Measurements from ENCODE around the gene BHLHA15.

DNA sequence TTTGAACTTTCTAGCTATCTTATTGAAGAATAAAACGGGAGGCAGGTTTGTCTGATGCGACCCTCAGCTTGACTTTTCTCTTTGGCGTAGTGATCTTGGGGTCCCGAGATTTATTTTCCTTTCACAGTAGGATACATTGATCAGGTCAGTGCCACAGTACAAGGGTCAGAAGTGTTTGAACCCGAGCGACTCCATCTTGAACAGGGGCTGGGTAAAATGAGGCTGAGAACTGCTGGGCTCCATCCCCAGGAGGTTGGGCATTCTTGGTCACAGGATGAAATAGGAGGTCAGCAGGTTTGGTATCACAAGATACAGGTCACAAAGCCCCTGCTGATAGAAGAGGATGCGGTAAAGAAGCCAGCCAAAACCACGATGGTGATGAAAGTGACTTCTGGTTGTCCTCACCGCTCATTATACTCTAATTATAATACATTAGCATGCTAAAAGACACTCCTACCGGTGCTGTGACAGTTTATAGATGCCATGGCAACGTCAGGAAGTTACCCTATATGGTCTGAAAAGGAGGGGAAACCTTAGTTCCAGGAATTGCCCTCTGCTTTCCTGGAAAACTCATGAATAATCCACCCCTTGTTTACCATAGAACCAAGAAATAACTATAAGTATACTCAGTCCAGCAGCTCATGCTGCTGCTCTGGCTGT, 43.8 kb downstream of the BHLHA15 start:
- TF ChIP-seq, protein P1, sequence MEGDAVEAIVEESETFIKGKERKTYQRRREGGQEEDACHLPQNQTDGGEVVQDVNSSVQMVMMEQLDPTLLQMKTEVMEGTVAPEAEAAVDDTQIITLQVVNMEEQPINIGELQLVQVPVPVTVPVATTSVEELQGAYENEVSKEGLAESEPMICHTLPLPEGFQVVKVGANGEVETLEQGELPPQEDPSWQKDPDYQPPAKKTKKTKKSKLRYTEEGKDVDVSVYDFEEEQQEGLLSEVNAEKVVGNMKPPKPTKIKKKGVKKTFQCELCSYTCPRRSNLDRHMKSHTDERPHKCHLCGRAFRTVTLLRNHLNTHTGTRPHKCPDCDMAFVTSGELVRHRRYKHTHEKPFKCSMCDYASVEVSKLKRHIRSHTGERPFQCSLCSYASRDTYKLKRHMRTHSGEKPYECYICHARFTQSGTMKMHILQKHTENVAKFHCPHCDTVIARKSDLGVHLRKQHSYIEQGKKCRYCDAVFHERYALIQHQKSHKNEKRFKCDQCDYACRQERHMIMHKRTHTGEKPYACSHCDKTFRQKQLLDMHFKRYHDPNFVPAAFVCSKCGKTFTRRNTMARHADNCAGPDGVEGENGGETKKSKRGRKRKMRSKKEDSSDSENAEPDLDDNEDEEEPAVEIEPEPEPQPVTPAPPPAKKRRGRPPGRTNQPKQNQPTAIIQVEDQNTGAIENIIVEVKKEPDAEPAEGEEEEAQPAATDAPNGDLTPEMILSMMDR (IDR thresholded peaks at IDR 0.05), result no peak
- TF ChIP-seq, protein P2, sequence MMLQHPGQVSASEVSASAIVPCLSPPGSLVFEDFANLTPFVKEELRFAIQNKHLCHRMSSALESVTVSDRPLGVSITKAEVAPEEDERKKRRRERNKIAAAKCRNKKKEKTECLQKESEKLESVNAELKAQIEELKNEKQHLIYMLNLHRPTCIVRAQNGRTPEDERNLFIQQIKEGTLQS (CRISPR knock-in tag; conservative IDR thresholded peaks at IDR 0.05), result no peak
- TF ChIP-seq, protein P3, sequence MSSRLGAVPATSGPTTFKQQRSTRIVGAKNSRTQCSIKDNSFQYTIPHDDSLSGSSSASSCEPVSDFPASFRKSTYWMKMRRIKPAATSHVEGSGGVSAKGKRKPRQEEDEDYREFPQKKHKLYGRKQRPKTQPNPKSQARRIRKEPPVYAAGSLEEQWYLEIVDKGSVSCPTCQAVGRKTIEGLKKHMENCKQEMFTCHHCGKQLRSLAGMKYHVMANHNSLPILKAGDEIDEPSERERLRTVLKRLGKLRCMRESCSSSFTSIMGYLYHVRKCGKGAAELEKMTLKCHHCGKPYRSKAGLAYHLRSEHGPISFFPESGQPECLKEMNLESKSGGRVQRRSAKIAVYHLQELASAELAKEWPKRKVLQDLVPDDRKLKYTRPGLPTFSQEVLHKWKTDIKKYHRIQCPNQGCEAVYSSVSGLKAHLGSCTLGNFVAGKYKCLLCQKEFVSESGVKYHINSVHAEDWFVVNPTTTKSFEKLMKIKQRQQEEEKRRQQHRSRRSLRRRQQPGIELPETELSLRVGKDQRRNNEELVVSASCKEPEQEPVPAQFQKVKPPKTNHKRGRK (CRISPR knock-in tag; IDR thresholded peaks at IDR 0.05; ENCODE audit: borderline replicate concordance), result no peak
- TF ChIP-seq TEAD4 (CRISPR knock-in tag; IDR thresholded peaks at IDR 0.05) (no peak), ELF4 (CRISPR knock-in tag; IDR thresholded peaks at IDR 0.05; ENCODE audit: low read depth) (no peak)

All from WTC11 (cell line).